ENCODE measurements around the gene ZNF804A.
"Not testable (repeated sequence)": the region's sequence is repeated elsewhere in the genome, so short reads cannot be mapped to it uniquely, and the experiment has no call there.

ZNF804A gene

GRCh38 chr2:184728411-184728810 lies 130.1 kb downstream of the ZNF804A start:
- DNase-seq (ENCODE audit: low spot score), result no peak

- no peak for DNase-seq (ENCODE audit: low spot score)
Observed at GRCh38 chr2:184729581-184729980, 131.3 kb downstream of the ZNF804A start.

- no peak for DNase-seq (ENCODE audit: low spot score)
Observed at GRCh38 chr2:184730288-184730687, 132.0 kb downstream of the ZNF804A start.

GRCh38 chr2:184734338-184734737 lies 136.0 kb downstream of the ZNF804A start:
- no peak for DNase-seq (ENCODE audit: low spot score)

GRCh38 chr2:184735611-184736010 lies 137.3 kb downstream of the ZNF804A start:
- DNase-seq (ENCODE audit: low spot score), result no peak

GRCh38 chr2:184743096-184743495 lies 144.8 kb downstream of the ZNF804A start:
- no peak for DNase-seq (ENCODE audit: low spot score)

GRCh38 chr2:184756161-184756560 lies 157.8 kb downstream of the ZNF804A start:
- DNase-seq (ENCODE audit: low spot score), result no peak

- no peak for DNase-seq (ENCODE audit: low spot score)
Observed at GRCh38 chr2:184756885-184757284, 158.6 kb downstream of the ZNF804A start.

- DNase-seq (ENCODE audit: low spot score), result not testable (repeated sequence)
Observed at GRCh38 chr2:184759557-184760255, 161.4 kb downstream of the ZNF804A start.

- no peak for DNase-seq (ENCODE audit: low spot score)
Observed at GRCh38 chr2:184760931-184761330, 162.6 kb downstream of the ZNF804A start.

GRCh38 chr2:184765112-184765895 lies 167.0 kb downstream of the ZNF804A start:
- peak; percentile 3 for DNase-seq (ENCODE audit: low spot score)

GRCh38 chr2:184767059-184767458 lies 168.7 kb downstream of the ZNF804A start:
- DNase-seq (ENCODE audit: low spot score), result no peak

- DNase-seq (ENCODE audit: low spot score), result no peak
Observed at GRCh38 chr2:184769023-184769422, 170.7 kb downstream of the ZNF804A start.

GRCh38 chr2:184769686-184770085 lies 171.4 kb downstream of the ZNF804A start:
- DNase-seq (ENCODE audit: low spot score), result no peak

GRCh38 chr2:184779777-184780176 lies 181.4 kb downstream of the ZNF804A start:
- no peak for DNase-seq (ENCODE audit: low spot score)

- DNase-seq (ENCODE audit: low spot score), result no peak
Observed at GRCh38 chr2:184780384-184780783, 182.1 kb downstream of the ZNF804A start.

GRCh38 chr2:184780944-184781343 lies 182.6 kb downstream of the ZNF804A start:
- DNase-seq (ENCODE audit: low spot score), result no peak

- no peak for DNase-seq (ENCODE audit: low spot score)
Observed at GRCh38 chr2:184783576-184783975, 185.2 kb downstream of the ZNF804A start.

GRCh38 chr2:184793176-184793575 lies 194.8 kb downstream of the ZNF804A start:
- DNase-seq (ENCODE audit: low spot score), result no peak

- DNase-seq (ENCODE audit: low spot score), result no peak
Observed at GRCh38 chr2:184799379-184799778, 201.1 kb downstream of the ZNF804A start.

GRCh38 chr2:184814421-184814820 lies 216.1 kb downstream of the ZNF804A start:
- no peak for DNase-seq (ENCODE audit: low spot score)

GRCh38 chr2:184815824-184816223 lies 217.5 kb downstream of the ZNF804A start:
- no peak for DNase-seq (ENCODE audit: low spot score)

- no peak for DNase-seq (ENCODE audit: low spot score)
Observed at GRCh38 chr2:184824597-184824996, 226.3 kb downstream of the ZNF804A start.

- DNase-seq (ENCODE audit: low spot score), result no peak
Observed at GRCh38 chr2:184830531-184830930, 232.2 kb downstream of the ZNF804A start.
